HFF-Myc (cell line): Measurements from ENCODE around the gene MOB2.
"Not testable (repeated sequence)": the region's sequence is repeated elsewhere in the genome, so short reads cannot be mapped to it uniquely, and the experiment has no call there.

ENCODE experiments used
- DNase-seq: peaks from one replicate; pipeline ENCODE4 v3.0.0-alpha.2; 2011; ENCODE audit warnings: low read depth; ENCODE audit errors: extremely low read depth
- H3K4me3 ChIP-seq: replicated peaks from 2 replicates; pipeline ENCODE4 v1.5.1; 2011; ENCODE audit warnings: low read depth, mild to moderate bottlenecking, control low read depth, low read length
- CTCF ChIP-seq: IDR thresholded peaks from 2 replicates; pipeline ENCODE4 v1.5.1; 2012; ENCODE audit warnings: mild to moderate bottlenecking, low read depth, low read length, control low read depth; ENCODE audit errors: missing control alignments

The MOB2 gene

GRCh38 chr11:1514336-1515061 is 27.9 kb upstream of the MOB2 start:
- no peak overlapping the region for H3K4me3 ChIP-seq
- no peak for DNase-seq
- TF ChIP-seq CTCF, result no peak

DNA sequence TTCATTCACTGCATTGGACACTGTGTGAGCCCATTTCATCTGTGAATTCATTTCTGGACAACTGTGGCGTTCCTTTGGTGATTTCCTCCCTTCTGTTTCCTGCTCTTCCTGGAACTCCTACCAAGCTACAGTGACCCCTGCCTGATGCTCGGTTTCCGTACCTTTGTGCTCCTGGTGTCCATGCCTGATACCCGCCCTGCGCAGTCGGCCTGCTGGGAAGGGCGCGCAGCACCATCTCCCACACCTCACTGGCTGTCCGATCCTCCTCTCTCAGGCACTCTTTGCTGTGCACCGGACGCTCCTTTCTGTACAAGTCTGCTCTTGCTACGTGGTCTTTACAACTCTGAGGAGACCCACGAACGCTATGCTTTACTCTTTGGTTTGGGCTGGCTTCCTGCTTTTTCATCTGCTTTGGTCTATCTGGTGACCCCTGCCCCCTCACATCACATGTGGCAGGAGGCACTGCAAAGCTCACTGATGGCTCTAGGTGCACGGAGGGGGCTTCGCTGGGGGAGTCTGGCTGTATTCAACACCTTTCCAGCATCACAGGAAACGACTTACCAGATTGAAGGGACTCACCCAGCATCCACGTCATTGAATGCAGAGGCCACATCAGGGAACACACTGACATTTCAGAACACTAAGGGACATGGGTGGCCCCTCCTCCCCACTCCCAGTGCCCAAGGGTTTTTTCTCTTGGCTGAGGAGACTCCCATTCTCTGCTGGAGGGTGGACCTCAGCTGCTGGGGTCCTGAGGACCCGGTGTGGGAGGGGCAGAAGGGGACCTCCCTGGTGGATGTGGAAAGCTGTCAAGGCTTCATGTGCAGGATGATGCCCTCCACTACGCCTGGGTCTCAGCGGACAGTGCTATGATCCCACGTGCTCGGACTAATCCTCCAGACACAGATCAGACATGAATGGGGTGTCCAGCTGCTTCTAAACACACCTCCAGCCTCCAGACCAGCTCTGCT is 27.0 kb upstream of the MOB2 start:
- DNase-seq, result no peak
- H3K4me3 ChIP-seq, result no peak overlapping the region
- TF ChIP-seq CTCF, result no peak

GRCh38 chr11:1512531-1513258 is 26.1 kb upstream of the MOB2 start:
- H3K4me3 ChIP-seq, DNase-seq: not testable (repeated sequence)

- TF ChIP-seq CTCF, result no peak
- no peak for DNase-seq
- H3K4me3 ChIP-seq, result no peak overlapping the region
Measured at GRCh38 chr11:1511937-1512496, 25.4 kb upstream of the MOB2 start.

- no peak overlapping the region for H3K4me3 ChIP-seq
- DNase-seq, result no peak
- TF ChIP-seq CTCF, result no peak
Measured at GRCh38 chr11:1510928-1511327, 24.3 kb upstream of the MOB2 start.

GRCh38 chr11:1510351-1510750 is 23.8 kb upstream of the MOB2 start:
- not testable (repeated sequence) for H3K4me3 ChIP-seq, DNase-seq

- no peak overlapping the region for H3K4me3 ChIP-seq
- TF ChIP-seq CTCF, result no peak
- no peak for DNase-seq
Measured at GRCh38 chr11:1509626-1510255, 23.2 kb upstream of the MOB2 start.
